Stomach smooth muscle (tissue), 2 donors: ENCODE results near the gene AHDC1.
A peak's percentile ranks its signal among the peaks of the same experiment; 100 is the strongest.

ENCODE experiments used
- H3K27ac ChIP-seq: one replicate; pipeline ENCODE4 v1.7.0; 2013; ENCODE audit warnings: mild to moderate bottlenecking, low read length, inconsistent platforms
- H3K27me3 ChIP-seq, 2 donors: one replicate each; pipeline ENCODE4 v1.7.0; 2013; ENCODE audit warnings: low read length in 2 of 2; ENCODE audit not compliant: insufficient read depth in 2 of 2, control insufficient read depth in 1 of 2
- H3K36me3 ChIP-seq, 2 donors: one replicate each; pipeline ENCODE4 v1.7.0; 2013; ENCODE audit warnings: low read length in 2 of 2; ENCODE audit not compliant: control insufficient read depth in 2 of 2, insufficient read depth in 2 of 2
- H3K4me1 ChIP-seq: one replicate; pipeline ENCODE4 v1.7.0; 2013; ENCODE audit warnings: low read length; ENCODE audit not compliant: control insufficient read depth, insufficient read depth
- H3K4me3 ChIP-seq, 2 donors: one replicate each; pipeline ENCODE4 v1.7.0; 2013; ENCODE audit warnings: low read length in 2 of 2
- H3K9ac ChIP-seq, 2 donors: one replicate each; pipeline ENCODE4 v1.7.0; 2013; ENCODE audit warnings: low read length in 2 of 2, mild to moderate bottlenecking in 1 of 2
- H3K9me3 ChIP-seq, 2 donors: one replicate each; pipeline ENCODE4 v1.7.0; 2013; ENCODE audit warnings: low read length in 2 of 2; ENCODE audit not compliant: control insufficient read depth in 2 of 2
- donor health status: healthy.
- donor health status: Pancreatic carcinoma.

Gene AHDC1

GRCh38 chr1:27574001-27574781 lies 29.8 kb downstream of the AHDC1 start:
- H3K27ac ChIP-seq: peak overlapping the region; percentile 94
- H3K4me3 ChIP-seq: peak overlapping the region; percentile 40 to 69
- peaks cover 0 to 2% of the 10 kb centered on the region in 2 donors for H3K36me3 ChIP-seq
- H3K9me3 ChIP-seq: no peaks in the 10 kb centered on the region
- H3K27me3 ChIP-seq: no peaks in the 10 kb centered on the region
- peaks cover 87% of the 10 kb centered on the region for H3K4me1 ChIP-seq
- peak overlapping the region; percentile 30 to 66 for H3K9ac ChIP-seq

- peak overlapping the region; percentile 47 to 68 for H3K9ac ChIP-seq
- peaks cover 97% of the 10 kb centered on the region for H3K4me1 ChIP-seq
- no peaks in the 10 kb centered on the region for H3K27me3 ChIP-seq
- H3K4me3 ChIP-seq: peak overlapping the region; percentile 18 to 62
- peaks cover 0 to 2% of the 10 kb centered on the region in 2 donors for H3K36me3 ChIP-seq
- no peaks in the 10 kb centered on the region for H3K9me3 ChIP-seq
- peak overlapping the region; percentile 94 for H3K27ac ChIP-seq
Observed at GRCh38 chr1:27572679-27573426, 31.1 kb downstream of the AHDC1 start.

GRCh38 chr1:27572019-27572678 lies 31.8 kb downstream of the AHDC1 start:
- H3K36me3 ChIP-seq: peaks cover 0 to 2% of the 10 kb centered on the region in 2 donors
- H3K4me3 ChIP-seq: peak overlapping the region; percentile 37 to 62
- peaks cover 97% of the 10 kb centered on the region for H3K4me1 ChIP-seq
- peak overlapping the region; percentile 94 for H3K27ac ChIP-seq
- no peaks in the 10 kb centered on the region for H3K27me3 ChIP-seq
- H3K9me3 ChIP-seq: no peaks in the 10 kb centered on the region
- H3K9ac ChIP-seq: peak overlapping the region; percentile 47 to 68

GRCh38 chr1:27571439-27572018 lies 32.4 kb downstream of the AHDC1 start:
- H3K36me3 ChIP-seq: peaks cover 0 to 2% of the 10 kb centered on the region in 2 donors
- H3K9ac ChIP-seq: peak overlapping the region; percentile 47 to 68
- H3K4me1 ChIP-seq: peaks cover 98% of the 10 kb centered on the region
- H3K9me3 ChIP-seq: no peaks in the 10 kb centered on the region
- no peaks in the 10 kb centered on the region for H3K27me3 ChIP-seq
- H3K4me3 ChIP-seq: peak overlapping the region; percentile 37 to 62
- H3K27ac ChIP-seq: peak overlapping the region; percentile 94

- H3K36me3 ChIP-seq: peaks cover 0 to 2% of the 10 kb centered on the region in 2 donors
- peak overlapping the region; percentile 94 for H3K27ac ChIP-seq
- no peaks in the 10 kb centered on the region for H3K9me3 ChIP-seq
- peaks cover 99% of the 10 kb centered on the region for H3K4me1 ChIP-seq
- H3K9ac ChIP-seq: peak overlapping the region in 1 of 2 donors; percentile 35
- no peaks in the 10 kb centered on the region for H3K27me3 ChIP-seq
- peak overlapping the region in 1 of 2 donors; percentile 62 for H3K4me3 ChIP-seq
Observed at GRCh38 chr1:27570784-27571183, 33.2 kb downstream of the AHDC1 start.

GRCh38 chr1:27570356-27570755 lies 33.6 kb downstream of the AHDC1 start:
- peaks cover 0 to 2% of the 10 kb centered on the region in 2 donors for H3K36me3 ChIP-seq
- H3K9ac ChIP-seq: peak overlapping the region; percentile 29 to 35
- H3K4me1 ChIP-seq: peaks cover 100% of the 10 kb centered on the region
- peak overlapping the region; percentile 94 for H3K27ac ChIP-seq
- no peaks in the 10 kb centered on the region for H3K9me3 ChIP-seq
- no peaks in the 10 kb centered on the region for H3K27me3 ChIP-seq
- no peak overlapping the region for H3K4me3 ChIP-seq

- peaks cover 0 to 2% of the 10 kb centered on the region in 2 donors for H3K36me3 ChIP-seq
- peaks cover 100% of the 10 kb centered on the region for H3K4me1 ChIP-seq
- H3K9ac ChIP-seq: peak overlapping the region; percentile 21 to 35
- no peak overlapping the region for H3K4me3 ChIP-seq
- H3K27ac ChIP-seq: peak overlapping the region; percentile 94
- no peaks in the 10 kb centered on the region for H3K27me3 ChIP-seq
- H3K9me3 ChIP-seq: no peaks in the 10 kb centered on the region
Observed at GRCh38 chr1:27569506-27570291, 34.2 kb downstream of the AHDC1 start.

- Histone ChIP-seq H3K27me3 (no peaks in the 10 kb centered on the region), H3K27ac (peak overlapping the region; percentile 94), H3K4me1 (peaks cover 100% of the 10 kb centered on the region), H3K36me3 (peaks cover 0 to 2% of the 10 kb centered on the region in 2 donors), H3K4me3 (peak overlapping the region; percentile 34 to 69), H3K9me3 (no peaks in the 10 kb centered on the region), H3K9ac (peak overlapping the region; percentile 21 to 47)
Observed at GRCh38 chr1:27569088-27569460, 34.9 kb downstream of the AHDC1 start.

- Histone ChIP-seq H3K4me1 (peaks cover 100% of the 10 kb centered on the region), H3K36me3 (peaks cover 0 to 1% of the 10 kb centered on the region in 2 donors), H3K27ac (peak overlapping the region; percentile 94), H3K4me3 (peak overlapping the region; percentile 36 to 69), H3K9me3 (no peaks in the 10 kb centered on the region), H3K9ac (peak overlapping the region; percentile 42 to 47), H3K27me3 (no peaks in the 10 kb centered on the region)
Observed at GRCh38 chr1:27568300-27569087, 35.5 kb downstream of the AHDC1 start.
